Nephron progenitor cell (in vitro differentiated cells): ENCODE results near the gene KIF21A.
"Not testable (repeated sequence)": the region's sequence is repeated elsewhere in the genome, so short reads cannot be mapped to it uniquely, and the experiment has no call there.

Source experiments
- DNase-seq: peaks from one replicate; pipeline ENCODE4 v3.0.0; 2021
- H3K27ac Mint-ChIP-seq: 2 replicates; pipeline ENCODE4 v1.8.0; 2021; ENCODE audit warnings: mild to moderate bottlenecking, moderate library complexity, mixed read lengths
- H3K27me3 Mint-ChIP-seq: 2 replicates; pipeline ENCODE4 v1.8.0; 2021; ENCODE audit warnings: mild to moderate bottlenecking, low read depth, mixed read lengths; ENCODE audit not compliant: poor library complexity
- H3K36me3 Mint-ChIP-seq: 2 replicates; pipeline ENCODE4 v1.8.0; 2021; ENCODE audit warnings: low read depth, mixed read lengths
- H3K4me1 Mint-ChIP-seq: 2 replicates; pipeline ENCODE4 v1.8.0; 2021; ENCODE audit warnings: mixed read lengths
- H3K4me3 Mint-ChIP-seq: 2 replicates; pipeline ENCODE4 v1.8.0; 2021; ENCODE audit warnings: mild to moderate bottlenecking, moderate library complexity, mixed read lengths
- H3K9me3 Mint-ChIP-seq: 2 replicates; pipeline ENCODE4 v1.8.0; 2021; ENCODE audit warnings: mild to moderate bottlenecking, moderate library complexity, mixed read lengths
- TF ChIP-seq, protein P1 (sequence below): fragments of 200-600 bp; sonication (generic); IDR thresholded peaks from 2 replicates; pipeline ENCODE4 v1.5.0; 2021; ENCODE audit warnings: antibody characterized with exemption

The KIF21A gene

DNA sequence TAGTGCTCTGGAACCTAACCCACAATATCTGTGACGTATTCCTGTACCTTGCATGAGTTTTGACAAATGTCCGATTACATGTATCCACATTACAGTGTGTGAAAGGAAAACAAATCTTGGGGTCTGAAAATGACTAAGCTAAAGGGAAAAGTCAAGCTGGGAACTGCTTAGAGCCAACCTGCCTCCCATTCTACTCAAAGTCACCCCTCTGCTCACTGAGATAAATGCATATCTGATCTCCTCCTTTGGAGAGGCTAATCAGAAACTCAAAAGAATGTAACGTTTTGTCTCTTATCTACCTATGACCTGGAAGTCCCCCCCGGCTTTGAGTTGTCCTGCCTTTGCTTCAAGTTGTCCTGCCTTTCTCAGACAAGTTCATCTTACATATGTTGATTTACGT lies 34.0 kb upstream of the KIF21A start:
- Mint-ChIP-seq H3K36me3 (no peaks in the 10 kb centered on the region), H3K9me3 (peaks cover 39% of the 10 kb centered on the region), H3K4me1 (no peaks in the 10 kb centered on the region), H3K27me3 (no peaks in the 10 kb centered on the region), H3K27ac (no peak overlapping the region), H3K4me3 (no peak overlapping the region)
- TF ChIP-seq, protein P1, sequence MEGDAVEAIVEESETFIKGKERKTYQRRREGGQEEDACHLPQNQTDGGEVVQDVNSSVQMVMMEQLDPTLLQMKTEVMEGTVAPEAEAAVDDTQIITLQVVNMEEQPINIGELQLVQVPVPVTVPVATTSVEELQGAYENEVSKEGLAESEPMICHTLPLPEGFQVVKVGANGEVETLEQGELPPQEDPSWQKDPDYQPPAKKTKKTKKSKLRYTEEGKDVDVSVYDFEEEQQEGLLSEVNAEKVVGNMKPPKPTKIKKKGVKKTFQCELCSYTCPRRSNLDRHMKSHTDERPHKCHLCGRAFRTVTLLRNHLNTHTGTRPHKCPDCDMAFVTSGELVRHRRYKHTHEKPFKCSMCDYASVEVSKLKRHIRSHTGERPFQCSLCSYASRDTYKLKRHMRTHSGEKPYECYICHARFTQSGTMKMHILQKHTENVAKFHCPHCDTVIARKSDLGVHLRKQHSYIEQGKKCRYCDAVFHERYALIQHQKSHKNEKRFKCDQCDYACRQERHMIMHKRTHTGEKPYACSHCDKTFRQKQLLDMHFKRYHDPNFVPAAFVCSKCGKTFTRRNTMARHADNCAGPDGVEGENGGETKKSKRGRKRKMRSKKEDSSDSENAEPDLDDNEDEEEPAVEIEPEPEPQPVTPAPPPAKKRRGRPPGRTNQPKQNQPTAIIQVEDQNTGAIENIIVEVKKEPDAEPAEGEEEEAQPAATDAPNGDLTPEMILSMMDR, result no peak
- no peak for DNase-seq

DNA sequence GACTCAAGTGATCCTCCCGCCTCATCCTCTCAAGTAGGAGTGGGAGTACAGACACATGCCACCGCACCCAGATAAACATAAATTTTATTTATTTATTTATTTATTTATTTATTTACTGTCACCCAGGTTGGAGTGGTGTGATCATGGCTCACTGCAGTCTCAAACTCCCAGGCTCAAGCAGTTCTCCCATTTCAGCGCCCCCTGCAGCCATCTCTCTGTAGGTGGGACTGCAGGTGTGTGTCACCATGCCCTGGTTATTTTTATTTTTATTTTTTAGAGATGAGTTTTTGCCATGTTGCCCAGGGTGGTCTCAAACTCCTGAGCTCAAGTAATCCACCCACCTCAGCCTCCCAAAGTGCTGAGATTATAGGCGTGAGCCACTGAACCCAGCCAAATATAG lies 33.2 kb upstream of the KIF21A start:
- no peak overlapping the region for H3K4me3 Mint-ChIP-seq
- no peaks in the 10 kb centered on the region for H3K36me3 Mint-ChIP-seq
- H3K9me3 Mint-ChIP-seq, result peaks cover 43% of the 10 kb centered on the region
- DNase-seq, result no peak
- no peaks in the 10 kb centered on the region for H3K27me3 Mint-ChIP-seq
- H3K27ac Mint-ChIP-seq, result no peak overlapping the region
- H3K4me1 Mint-ChIP-seq, result no peaks in the 10 kb centered on the region
- TF ChIP-seq, protein P1, result no peak

DNA sequence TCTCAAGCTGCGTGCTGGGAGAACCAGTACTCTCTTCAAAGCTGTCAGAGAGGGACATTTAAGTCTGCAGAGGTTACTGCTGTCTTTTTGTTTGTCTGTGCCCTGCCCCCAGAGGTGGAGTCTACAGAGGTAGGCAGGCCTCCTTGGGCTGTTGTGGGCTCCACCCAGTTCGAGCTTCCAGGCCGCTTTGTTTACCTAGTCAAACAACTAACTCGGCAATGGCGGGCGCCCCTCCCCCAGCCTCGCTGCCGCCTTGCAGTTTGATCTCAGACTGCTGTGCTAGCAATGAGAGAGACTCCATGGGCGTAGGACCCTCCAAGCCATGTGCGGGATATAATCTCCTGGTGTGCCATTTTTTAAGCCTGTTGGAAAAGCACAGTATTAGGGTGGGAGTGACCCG lies 32.2 kb upstream of the KIF21A start:
- H3K4me1 Mint-ChIP-seq, H3K36me3 Mint-ChIP-seq, DNase-seq, H3K27ac Mint-ChIP-seq, H3K4me3 Mint-ChIP-seq, H3K27me3 Mint-ChIP-seq: not testable (repeated sequence)
- H3K9me3 Mint-ChIP-seq, result peaks cover 48% of the 10 kb centered on the region

DNA sequence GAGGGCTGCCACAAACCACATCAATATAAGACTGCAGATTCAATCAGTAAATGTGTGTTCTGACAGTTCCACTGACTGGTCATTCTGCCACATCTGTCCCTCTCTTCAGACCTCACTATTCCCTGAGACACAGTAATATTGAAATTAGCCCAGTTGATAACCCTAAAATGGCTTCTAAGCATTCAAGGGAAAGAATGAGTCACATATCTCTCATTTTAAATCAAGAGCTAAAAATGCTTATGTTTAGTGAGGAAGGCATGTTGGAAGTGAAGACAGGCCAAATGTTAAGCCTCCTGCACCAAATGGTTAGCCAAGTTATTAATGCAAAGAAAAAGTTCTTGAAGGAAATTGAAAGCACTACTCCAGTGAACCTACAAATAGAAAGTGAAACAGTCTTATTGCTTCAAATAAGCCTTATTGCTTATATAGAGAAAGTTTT lies 24.5 kb upstream of the KIF21A start:
- no peak overlapping the region for H3K27ac Mint-ChIP-seq
- TF ChIP-seq, protein P1, result no peak
- H3K9me3 Mint-ChIP-seq, result peaks cover 23% of the 10 kb centered on the region
- no peaks in the 10 kb centered on the region for H3K4me1 Mint-ChIP-seq
- no peak overlapping the region for H3K4me3 Mint-ChIP-seq
- H3K27me3 Mint-ChIP-seq, result no peaks in the 10 kb centered on the region
- no peak for DNase-seq
- no peaks in the 10 kb centered on the region for H3K36me3 Mint-ChIP-seq

DNA sequence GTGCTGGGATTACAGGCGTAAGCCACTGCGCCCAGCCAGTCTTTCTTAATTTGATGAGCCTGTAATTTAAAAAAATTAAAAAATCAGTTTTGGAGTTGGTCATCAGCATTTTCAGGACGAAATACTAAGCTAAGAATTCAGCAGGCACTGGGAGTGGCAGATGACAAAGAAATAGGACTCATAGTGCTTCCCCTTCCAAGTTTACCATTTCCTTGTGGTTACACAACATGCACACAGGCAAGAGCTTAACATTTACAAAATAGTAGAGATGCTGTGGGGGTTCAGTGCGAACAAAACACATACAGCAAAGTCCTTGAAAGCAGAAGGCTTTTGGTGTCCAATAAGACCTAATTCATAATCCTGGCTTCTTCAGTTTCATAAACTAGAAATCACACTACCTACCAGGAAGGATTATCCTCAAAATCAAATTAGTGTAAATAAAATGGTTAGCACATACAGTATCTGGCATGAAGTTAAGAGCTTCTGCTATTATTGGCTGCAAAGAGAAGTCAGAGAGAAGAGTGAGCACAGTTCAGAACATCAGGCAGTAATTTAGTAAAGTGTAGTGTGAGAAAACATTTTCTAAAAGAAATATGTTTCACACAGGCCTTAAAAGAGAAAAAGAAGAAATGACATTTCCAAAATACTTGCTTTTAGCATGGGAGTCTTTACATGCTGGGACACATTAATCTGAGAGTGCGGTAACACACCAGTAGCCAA lies 22.2 kb upstream of the KIF21A start:
- peaks cover 8% of the 10 kb centered on the region for H3K9me3 Mint-ChIP-seq
- no peak overlapping the region for H3K4me3 Mint-ChIP-seq
- DNase-seq, result no peak
- H3K27me3 Mint-ChIP-seq, result no peaks in the 10 kb centered on the region
- H3K4me1 Mint-ChIP-seq, result no peaks in the 10 kb centered on the region
- H3K27ac Mint-ChIP-seq, result no peak overlapping the region
- TF ChIP-seq, protein P1, result no peak
- H3K36me3 Mint-ChIP-seq, result no peaks in the 10 kb centered on the region

DNA sequence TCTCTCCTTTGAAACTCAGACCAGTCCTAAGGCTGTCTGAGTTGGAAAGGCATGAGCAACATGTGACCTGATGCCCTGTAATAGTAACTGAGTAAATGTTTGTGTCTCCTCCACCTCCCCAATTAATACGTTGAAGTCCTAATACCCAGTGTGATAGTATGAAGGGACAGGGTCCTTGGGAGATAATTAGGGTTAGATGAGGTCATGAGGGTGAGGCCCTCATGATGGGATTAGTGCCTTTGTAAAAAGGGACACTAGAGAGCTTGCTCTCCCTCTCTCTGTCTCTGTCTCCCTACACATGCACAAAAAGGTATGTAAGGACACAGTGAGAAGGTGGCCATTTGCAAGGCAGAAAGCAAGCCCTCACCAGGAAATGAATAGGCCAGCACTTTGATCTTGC lies 18.1 kb upstream of the KIF21A start:
- Mint-ChIP-seq H3K9me3 (no peaks in the 10 kb centered on the region), H3K4me1 (no peaks in the 10 kb centered on the region), H3K27me3 (no peaks in the 10 kb centered on the region), H3K4me3 (no peak overlapping the region), H3K36me3 (no peaks in the 10 kb centered on the region), H3K27ac (no peak overlapping the region)
- no peak for DNase-seq
- TF ChIP-seq, protein P1, result no peak
